Caco-2 (cell line): ENCODE measurements around the gene CYTH4. TPM values are rescaled to one million over a fixed set of nuclear protein-coding genes. Genes with fewer than 3 reads are reported as not detected.

Experiments used
- BruUV-seq: library from RNA; stranded (reverse); fragments of 400-500 nt; replicated peaks from 2 replicates; lab custom pipeline; 2021; lab: Mats Ljungman, UMichigan
- CTCF ChIA-PET: fragments of 300-600 bp; sonication (Branson Sonifier 250); formaldehyde crosslinking; loops from one replicate; lab custom pipeline; 2022; ENCODE audit warnings: antibody characterized with exemption; lab: Charles Lee
- POLR2A ChIA-PET: fragments of 300-600 bp; sonication (Branson Sonifier 250); formaldehyde crosslinking; loops from one replicate; lab custom pipeline; 2022; ENCODE audit warnings: antibody characterized with exemption; lab: Charles Lee
- DNase-seq, 2 experiments: peaks; one replicate each; pipeline versions ENCODE4 v3.0.0 to v3.0.0-alpha.2; 2020 to 2022
- H3K27me3 ChIP-seq: replicated peaks from 2 replicates; pipeline ENCODE4 v1.6.0; 2011; ENCODE audit warnings: low read length; ENCODE audit not compliant: control insufficient read depth, insufficient read depth
- H3K36me3 ChIP-seq: 2 replicates; pipeline ENCODE4 v1.5.1; 2011; ENCODE audit warnings: low read length; ENCODE audit not compliant: control insufficient read depth, insufficient read depth
- H3K4me1 ChIP-seq: fragments of 250-450 bp; sonication (Bioruptor Pico); 2 replicates; pipeline ENCODE4 v1.5.1; 2020; ENCODE audit warnings: mild to moderate bottlenecking
- H3K4me3 ChIP-seq: 2 replicates; pipeline ENCODE4 v1.5.1; 2011; ENCODE audit warnings: low read depth, mild to moderate bottlenecking, control low read depth, low read length
- H3K9me3 ChIP-seq: fragments of 250-450 bp; sonication (Bioruptor Pico); 2 replicates; pipeline ENCODE4 v1.5.1; 2020; ENCODE audit warnings: mild to moderate bottlenecking, moderate library complexity
- H3K27ac Mint-ChIP-seq: one replicate; pipeline ENCODE4 v1.8.0; 2022; ENCODE audit warnings: mixed read lengths; ENCODE audit not compliant: unreplicated experiment
- H3K27me3 Mint-ChIP-seq: one replicate; pipeline ENCODE4 v1.8.0; 2022; ENCODE audit warnings: mixed read lengths; ENCODE audit not compliant: insufficient read depth, unreplicated experiment
- H3K36me3 Mint-ChIP-seq: one replicate; pipeline ENCODE4 v1.8.0; 2022; ENCODE audit warnings: mild to moderate bottlenecking, mixed read lengths; ENCODE audit not compliant: insufficient read depth, unreplicated experiment
- H3K4me1 Mint-ChIP-seq: one replicate; pipeline ENCODE4 v1.8.0; 2022; ENCODE audit warnings: low read depth, mixed read lengths; ENCODE audit not compliant: unreplicated experiment
- H3K4me3 Mint-ChIP-seq: one replicate; pipeline ENCODE4 v1.8.0; 2022; ENCODE audit warnings: mild to moderate bottlenecking, moderate library complexity, mixed read lengths; ENCODE audit not compliant: unreplicated experiment
- H3K9me3 Mint-ChIP-seq: one replicate; pipeline ENCODE4 v1.8.0; 2022; ENCODE audit warnings: mixed read lengths; ENCODE audit not compliant: unreplicated experiment
- CTCF ChIP-seq, 2 experiments: fragments of 200-600 bp in 1 of 2; IDR thresholded peaks; 1 replicate in 1 of 2; 2 replicates in 1 of 2; pipeline versions ENCODE4 v1.5.1 to v1.8.0; 2011 to 2022; ENCODE audit warnings: antibody characterized with exemption in 1 of 2, control low read depth in 1 of 2, inconsistent platforms in 1 of 2, low read depth in 1 of 2, low read length in 1 of 2, mild to moderate bottlenecking in 1 of 2, moderate library complexity in 1 of 2; ENCODE audit not compliant: insufficient read depth in 1 of 2, severe bottlenecking in 1 of 2, unreplicated experiment in 1 of 2
- intact Hi-C: fragments of 100-400 bp; cut with micrococcal nuclease; formaldehyde crosslinking; loops from one replicate; pipeline ENCODE4 v1.10.0; 2022; ENCODE audit not compliant: unreplicated experiment
- total RNA-seq: library from RNA; stranded (reverse); gene quantifications from 2 replicates; pipeline ENCODE4 v1.2.3, GENCODE V29; 2022

CYTH4 gene
- total RNA-seq, 1 experiment from 2014 or later, result not detected

DNA sequence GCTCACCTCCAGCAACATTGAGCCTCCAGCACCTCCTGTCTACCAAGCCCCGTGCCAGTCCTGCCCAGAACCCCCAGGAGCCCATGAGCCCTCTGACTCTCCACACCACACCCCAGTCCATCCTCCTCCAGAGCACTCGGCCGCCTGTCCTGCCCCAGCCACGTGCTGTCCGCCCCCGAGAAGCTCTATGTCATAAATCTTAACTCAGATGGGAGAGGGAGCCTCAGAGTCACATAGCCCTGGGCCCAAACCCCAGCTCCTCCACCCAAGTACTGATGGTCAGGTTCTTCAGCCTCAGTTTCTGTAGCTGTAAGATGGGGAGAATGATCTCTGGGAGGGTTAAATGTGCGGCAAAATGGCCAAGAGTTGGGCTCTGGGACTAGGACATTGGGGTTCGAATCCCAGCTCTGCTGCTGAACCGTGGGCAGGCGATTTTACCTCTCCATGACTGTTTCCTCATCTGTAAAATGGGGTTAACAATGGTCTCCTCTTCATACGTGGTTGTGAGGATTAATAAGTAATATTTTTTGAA lies 27.8 kb downstream of the CYTH4 start:
- Mint-ChIP-seq H3K4me1 (no peaks in the 10 kb centered on the region), H3K27me3 (no peaks in the 10 kb centered on the region), H3K27ac (no peak overlapping the region), H3K4me3 (no peak overlapping the region), H3K9me3 (no peaks in the 10 kb centered on the region), H3K36me3 (no peaks in the 10 kb centered on the region)
- H3K9me3 ChIP-seq, result no peaks in the 10 kb centered on the region
- ChIA-PET CTCF (interaction anchor here (0.7 kb wide), 1 partner anchor 44 kb away, joined by 3 read pairs; no protein-coding TSS in a partner anchor), POLR2A (no interaction called here)
- BruUV-seq, result no TSS peak
- DNase-seq, result no peak
- H3K4me1 ChIP-seq, result peaks cover 6% of the 10 kb centered on the region; the same call in 1 of the 2 replicates
- no peaks in the 10 kb centered on the region for H3K27me3 ChIP-seq
- no peak overlapping the region for H3K4me3 ChIP-seq
- no peaks in the 10 kb centered on the region for H3K36me3 ChIP-seq
- intact Hi-C loops, result no loop called here
- no peak for TF ChIP-seq CTCF (IDR thresholded peaks at IDR 0.05; ENCODE audit: insufficient read depth in 1 of 2, low read depth in 1 of 2, low read length in 1 of 2, severe bottlenecking in 1 of 2, unreplicated experiment in 1 of 2)

- H3K4me3 Mint-ChIP-seq, result no peak overlapping the region
- no peaks in the 10 kb centered on the region for H3K36me3 ChIP-seq
- no peaks in the 10 kb centered on the region for H3K27me3 ChIP-seq
- no peaks in the 10 kb centered on the region for H3K9me3 Mint-ChIP-seq
- H3K4me3 ChIP-seq, result no peak overlapping the region
- ChIA-PET POLR2A (no interaction called here), CTCF (no interaction called here)
- no peak overlapping the region for H3K27ac Mint-ChIP-seq
- no peaks in the 10 kb centered on the region for H3K4me1 Mint-ChIP-seq
- BruUV-seq, result no TSS peak
- no peaks in the 10 kb centered on the region for H3K9me3 ChIP-seq
- DNase-seq, result no peak
- no peaks in the 10 kb centered on the region for H3K27me3 Mint-ChIP-seq
- intact Hi-C loops, result no loop called here
- H3K36me3 Mint-ChIP-seq, result no peaks in the 10 kb centered on the region
- TF ChIP-seq CTCF (IDR thresholded peaks at IDR 0.05; ENCODE audit: insufficient read depth in 1 of 2, low read depth in 1 of 2, low read length in 1 of 2, severe bottlenecking in 1 of 2, unreplicated experiment in 1 of 2), result no peak
- H3K4me1 ChIP-seq, result peaks cover 6% of the 10 kb centered on the region; the same call in 1 of the 2 replicates
Observed at GRCh38 chr22:37310815-37311595, 28.7 kb downstream of the CYTH4 start.

GRCh38 chr22:37311761-37312312 lies 29.5 kb downstream of the CYTH4 start:
- POLR2A ChIA-PET, result no interaction called here
- Mint-ChIP-seq H3K9me3 (no peaks in the 10 kb centered on the region), H3K27ac (no peak overlapping the region), H3K4me3 (no peak overlapping the region), H3K4me1 (no peaks in the 10 kb centered on the region), H3K36me3 (no peaks in the 10 kb centered on the region), H3K27me3 (no peaks in the 10 kb centered on the region)
- Histone ChIP-seq H3K36me3 (no peaks in the 10 kb centered on the region), H3K27me3 (no peaks in the 10 kb centered on the region), H3K4me1 (peaks cover 4% of the 10 kb centered on the region), H3K9me3 (no peaks in the 10 kb centered on the region), H3K4me3 (no peak overlapping the region)
- CTCF ChIA-PET, result no interaction called here
- no peak for DNase-seq
- no peak for TF ChIP-seq CTCF (IDR thresholded peaks at IDR 0.05; ENCODE audit: insufficient read depth in 1 of 2, low read depth in 1 of 2, low read length in 1 of 2, severe bottlenecking in 1 of 2, unreplicated experiment in 1 of 2)
- intact Hi-C loops, result no loop called here
- no TSS peak for BruUV-seq
